Stomach (tissue), 9 donors: ENCODE data around the gene CFAP54. TPM values are rescaled to one million over a fixed set of nuclear protein-coding genes. Genes with fewer than 3 reads are reported as not detected.

Experiments used
- DNase-seq, 2 donors: peaks; one replicate each; pipeline versions ENCODE4 v3.0.0 to v3.0.0-alpha.2; 2013 to 2019
- H3K27ac ChIP-seq, 5 donors: fragments of 200-600 bp in 4 of 5; sonication (generic) in 4 of 5; one replicate each; pipeline ENCODE4 v1.5.1; 2013 to 2019; ENCODE audit warnings: mild to moderate bottlenecking in 1 of 5, moderate library complexity in 1 of 5
- H3K27me3 ChIP-seq, 3 donors: fragments of 200-600 bp; sonication (generic); one replicate each; pipeline ENCODE4 v1.5.1; 2017 to 2019; ENCODE audit warnings: mixed run types in 1 of 3
- H3K36me3 ChIP-seq, 4 donors: fragments of 200-600 bp; sonication (generic); 1 replicate in 3 of 4; 2 replicates in 1 of 4; pipeline ENCODE4 v1.5.1; 2016 to 2019
- H3K4me1 ChIP-seq, 4 donors: fragments of 200-600 bp; sonication (generic); one replicate each; pipeline ENCODE4 v1.5.1; 2016 to 2019
- H3K4me3 ChIP-seq, 4 donors: fragments of 200-600 bp; sonication (generic) in 3 of 4; one replicate each; pipeline ENCODE4 v1.5.1; 2016 to 2019; ENCODE audit warnings: mild to moderate bottlenecking in 1 of 4
- H3K9me3 ChIP-seq, 4 donors: fragments of 200-600 bp; sonication (generic); one replicate each; pipeline ENCODE4 v1.5.1; 2016 to 2019
- CTCF ChIP-seq, 7 experiments: fragments of 450-650 bp in 4 of 7; fragments of 200-600 bp in 3 of 7; sonication (generic) in 3 of 7; IDR thresholded peaks; one replicate each; pipeline ENCODE4 v1.5.1; 2016 to 2019; ENCODE audit warnings: antibody characterized with exemption in 7 of 7, control low read depth in 2 of 7, mild to moderate bottlenecking in 1 of 7
- EP300 ChIP-seq: sonication (generic); formaldehyde crosslinking; IDR thresholded peaks from one replicate; pipeline ENCODE4 v1.6.1; 2017; ENCODE audit warnings: antibody characterized with exemption
- POLR2A ChIP-seq, 4 donors: fragments of 450-650 bp; IDR thresholded peaks; one replicate each; pipeline ENCODE4 v1.6.1; 2016; ENCODE audit warnings: antibody characterized with exemption in 4 of 4, control low read depth in 2 of 4, mild to moderate bottlenecking in 1 of 4, moderate library complexity in 1 of 4
- POLR2AphosphoS5 ChIP-seq, 3 donors: sonication (generic); formaldehyde crosslinking; IDR thresholded peaks; one replicate each; pipeline ENCODE4 v1.6.1; 2016; ENCODE audit warnings: antibody characterized with exemption in 3 of 3
- WGBS, 5 donors: extraction: QIAGEN DNeasy Blood & Tissue Kit in 3 of 5; methylation state at CpG; one replicate each; pipeline versions ENCODE4 v1.1.5 to v1.1.7; 2013 to 2018; 5-methylcytosine and 5-hydroxymethylcytosine counted together
- intact Hi-C: fragments of 100-400 bp; cut with DNase I; formaldehyde crosslinking; loops from one replicate; pipeline ENCODE4 v1.15.1; 2023; ENCODE audit warnings: low total_unique reads
- polyA plus RNA-seq, 3 donors: library from polyadenylated mRNA; stranded (reverse); fragments of 200-250 nt; gene quantifications; one replicate each; pipeline ENCODE4 v1.2.3, GENCODE V29; 2013
- total RNA-seq, 5 donors: library from RNA; depleted of rRNA; stranded (reverse); fragments of >200 nt; gene quantifications; one replicate each; pipeline versions ENCODE4 v1.1.0 to v1.2.3, GENCODE V29; 2014 to 2016
- donor health status: healthy with polysubstance abuse.
- donor health status: Bipolar disorder and iron deficiency.
- donor health status: healthy.

The CFAP54 gene
- total and polyA plus RNA-seq, 8 donors, result 0.08 to 36.6 (median 3.0) TPM; not detected in 2

- TF ChIP-seq POLR2A (IDR thresholded peaks at IDR 0.05) (no peak), EP300 (no peak), CTCF (IDR thresholded peaks at IDR 0.05) (no peak), POLR2AphosphoS5 (IDR thresholded peaks at IDR 0.05) (no peak)
- Histone ChIP-seq H3K27me3 (peaks cover 0 to 4% (median 0%) of the 10 kb centered on the region in 3 donors), H3K4me3 (no peak overlapping the region), H3K4me1 (no peaks in the 10 kb centered on the region), H3K36me3 (no peaks in the 10 kb centered on the region), H3K9me3 (peaks cover 0 to 6% (median 3%) of the 10 kb centered on the region in 4 donors), H3K27ac (no peak overlapping the region)
- WGBS, 5 donors, result 85 to 91% (median 90%) methylated on average over 2 of the region's 2 CpGs
- DNase-seq, result no peak
- intact Hi-C loops, result no loop called here
Measured at GRCh38 chr12:96605684-96606083, 116.3 kb downstream of the CFAP54 start.

GRCh38 chr12:96606134-96606533, 116.8 kb downstream of the CFAP54 start:
- Histone ChIP-seq H3K4me1 (no peaks in the 10 kb centered on the region), H3K27ac (no peak overlapping the region), H3K4me3 (no peak overlapping the region), H3K36me3 (no peaks in the 10 kb centered on the region), H3K27me3 (peaks cover 0 to 4% (median 0%) of the 10 kb centered on the region in 3 donors), H3K9me3 (peaks cover 0 to 8% (median 4%) of the 10 kb centered on the region in 4 donors)
- TF ChIP-seq CTCF (IDR thresholded peaks at IDR 0.05) (no peak), POLR2AphosphoS5 (IDR thresholded peaks at IDR 0.05) (no peak), EP300 (no peak), POLR2A (IDR thresholded peaks at IDR 0.05) (no peak)
- intact Hi-C loops, result no loop called here
- 60 to 73% (median 67%) methylated on average over 3 of the region's 3 CpGs for WGBS, 5 donors
- DNase-seq, result no peak

GRCh38 chr12:96606644-96607043, 117.3 kb downstream of the CFAP54 start:
- no peak overlapping the region for H3K27ac ChIP-seq

GRCh38 chr12:96617178-96617577, 127.8 kb downstream of the CFAP54 start:
- DNase-seq, result no peak
- no peaks in the 10 kb centered on the region for H3K9me3 ChIP-seq

More at GRCh38 chr12:96606644-96607043, 117.3 kb downstream of the CFAP54 start:
- H3K9me3 ChIP-seq, result peaks cover 0 to 8% (median 4%) of the 10 kb centered on the region in 4 donors
- TF ChIP-seq POLR2A (IDR thresholded peaks at IDR 0.05), result no peak
- TF ChIP-seq CTCF (IDR thresholded peaks at IDR 0.05), result no peak
- no peak for TF ChIP-seq POLR2AphosphoS5 (IDR thresholded peaks at IDR 0.05)
- TF ChIP-seq EP300, result no peak
- H3K36me3 ChIP-seq, result no peaks in the 10 kb centered on the region
- no peak overlapping the region for H3K4me3 ChIP-seq
- DNase-seq, result no peak
- no peaks in the 10 kb centered on the region for H3K4me1 ChIP-seq
- 59 to 70% (median 67%) methylated on average over 4 of the region's 4 CpGs for WGBS, 5 donors
- intact Hi-C loops, result no loop called here
- peaks cover 0 to 4% (median 0%) of the 10 kb centered on the region in 3 donors for H3K27me3 ChIP-seq

More at GRCh38 chr12:96617178-96617577, 127.8 kb downstream of the CFAP54 start:
- intact Hi-C loops, result no loop called here
- no peaks in the 10 kb centered on the region for H3K27me3 ChIP-seq
- no peaks in the 10 kb centered on the region for H3K36me3 ChIP-seq
- TF ChIP-seq POLR2A (IDR thresholded peaks at IDR 0.05) (no peak), EP300 (no peak), CTCF (IDR thresholded peaks at IDR 0.05) (no peak), POLR2AphosphoS5 (IDR thresholded peaks at IDR 0.05) (no peak)
- WGBS, 5 donors, result 68 to 88% (median 85%) methylated on average over 2 of the region's 2 CpGs
- no peak overlapping the region for H3K4me3 ChIP-seq
- no peaks in the 10 kb centered on the region for H3K4me1 ChIP-seq
- H3K27ac ChIP-seq, result no peak overlapping the region
